GM21786 (cell line): ENCODE results near the gene SEMA4D.
"Not testable (repeated sequence)": the region's sequence is repeated elsewhere in the genome, so short reads cannot be mapped to it uniquely, and the experiment has no call there.

Experiments
- ATAC-seq: cut with Tn5 transposase; IDR thresholded peaks from one replicate; pipeline ENCODE4 v1.9.1; 2021; ENCODE audit not compliant: unreplicated experiment

SEMA4D gene

DNA sequence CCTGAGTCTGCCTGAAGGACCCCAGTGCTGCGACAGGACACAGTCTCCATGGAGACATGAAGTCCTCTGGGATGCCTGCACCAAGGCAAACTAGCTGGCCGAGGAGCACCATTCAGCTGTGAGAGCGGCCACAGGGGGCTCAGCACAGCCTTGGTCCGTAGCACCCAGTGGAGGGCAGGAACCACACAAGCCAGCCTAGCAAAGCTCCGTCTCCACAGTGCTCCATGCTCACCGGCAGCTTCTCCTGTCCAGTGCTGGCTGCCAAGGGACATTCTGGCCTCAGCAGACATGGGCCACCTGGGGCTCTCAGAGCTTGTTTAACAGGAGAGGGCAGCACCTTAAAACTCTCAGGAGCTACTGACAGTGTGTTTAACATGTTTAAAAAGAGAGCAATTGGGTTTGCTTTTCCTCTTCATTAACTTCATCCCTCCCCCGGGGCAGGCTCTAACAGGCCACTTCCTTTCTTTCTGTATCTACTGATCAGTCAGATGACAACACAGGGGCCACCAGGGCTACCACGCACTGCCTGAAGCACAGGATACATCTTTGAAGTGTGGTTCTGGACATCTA, 122.6 kb downstream of the SEMA4D start:
- ATAC-seq: peak; percentile 88

DNA sequence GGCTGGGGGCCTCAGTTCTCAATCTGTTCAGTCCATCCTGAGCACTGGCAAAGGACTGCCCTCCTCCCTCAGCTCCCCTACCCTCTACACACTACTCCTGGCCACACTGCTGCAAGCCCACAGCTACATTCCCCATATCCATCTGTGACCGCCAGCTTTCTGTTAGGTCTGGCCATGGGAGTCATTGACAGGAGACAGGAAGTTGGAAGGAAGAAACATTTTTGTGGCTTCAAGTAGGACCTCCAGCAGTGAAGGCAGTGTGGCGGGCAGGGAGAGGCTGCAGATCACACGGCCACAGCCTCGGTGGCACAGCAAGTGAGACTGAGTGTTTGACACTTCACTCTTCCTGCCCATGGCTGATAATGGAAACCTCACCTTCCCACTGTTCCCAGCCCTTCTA, 123.7 kb downstream of the SEMA4D start:
- ATAC-seq: no peak

- no peak for ATAC-seq
Observed at GRCh38 chr9:89372979-89373378, 124.9 kb downstream of the SEMA4D start.

DNA sequence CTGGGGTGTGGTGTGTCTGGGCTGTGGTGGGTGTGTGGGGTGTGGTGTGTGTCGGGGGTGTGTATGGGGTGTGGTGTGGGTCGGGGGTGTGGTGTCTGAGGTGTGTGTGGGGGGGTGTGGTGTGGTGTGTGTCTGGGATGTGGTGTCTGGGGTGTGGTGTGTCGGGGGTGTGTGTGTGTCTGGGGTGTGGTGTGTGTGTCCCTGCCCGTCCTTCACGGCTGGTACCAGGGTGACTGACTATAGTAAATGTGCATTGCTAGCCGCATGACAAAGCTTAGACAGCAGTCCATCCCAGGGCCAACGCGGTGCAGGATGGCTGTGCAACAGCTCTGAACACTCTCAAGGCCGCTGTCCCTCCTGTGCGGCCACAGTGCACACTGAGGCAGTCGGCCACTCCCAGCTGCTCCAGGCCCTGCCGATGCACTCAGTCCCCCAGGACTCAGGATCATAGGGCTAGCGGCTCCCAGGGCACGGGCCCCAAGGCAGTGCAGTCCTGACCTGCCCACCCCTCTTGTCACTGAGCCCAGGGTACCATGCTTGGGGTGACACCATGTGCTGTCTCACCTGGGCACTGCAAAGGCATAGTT, 125.6 kb downstream of the SEMA4D start:
- no peak for ATAC-seq

- not testable (repeated sequence) for ATAC-seq
Observed at GRCh38 chr9:89371791-89372190, 126.1 kb downstream of the SEMA4D start.

- ATAC-seq: no peak
Observed at GRCh38 chr9:89370593-89370992, 127.3 kb downstream of the SEMA4D start.

- ATAC-seq: no peak
Observed at GRCh38 chr9:89368978-89369377, 128.9 kb downstream of the SEMA4D start.

DNA sequence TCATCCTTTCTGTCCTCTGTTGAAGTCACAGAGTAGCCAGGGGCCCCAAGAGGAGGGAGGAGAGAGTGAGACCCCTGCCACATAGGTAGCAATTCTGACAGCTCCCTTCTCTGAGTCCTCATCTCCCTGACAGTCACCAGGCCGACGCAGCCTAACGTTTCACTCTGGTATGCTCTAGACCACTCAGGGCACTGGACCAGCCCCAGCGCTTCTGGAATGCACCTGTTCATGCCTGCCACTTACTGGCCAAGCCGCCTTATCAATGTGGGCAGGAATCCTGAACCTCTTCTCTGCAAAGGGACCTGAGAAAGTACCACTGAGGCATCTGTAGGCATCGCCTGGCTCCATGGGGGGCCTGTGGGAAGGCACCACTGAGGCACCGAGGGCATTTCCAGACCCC, 129.4 kb downstream of the SEMA4D start:
- no peak for ATAC-seq

DNA sequence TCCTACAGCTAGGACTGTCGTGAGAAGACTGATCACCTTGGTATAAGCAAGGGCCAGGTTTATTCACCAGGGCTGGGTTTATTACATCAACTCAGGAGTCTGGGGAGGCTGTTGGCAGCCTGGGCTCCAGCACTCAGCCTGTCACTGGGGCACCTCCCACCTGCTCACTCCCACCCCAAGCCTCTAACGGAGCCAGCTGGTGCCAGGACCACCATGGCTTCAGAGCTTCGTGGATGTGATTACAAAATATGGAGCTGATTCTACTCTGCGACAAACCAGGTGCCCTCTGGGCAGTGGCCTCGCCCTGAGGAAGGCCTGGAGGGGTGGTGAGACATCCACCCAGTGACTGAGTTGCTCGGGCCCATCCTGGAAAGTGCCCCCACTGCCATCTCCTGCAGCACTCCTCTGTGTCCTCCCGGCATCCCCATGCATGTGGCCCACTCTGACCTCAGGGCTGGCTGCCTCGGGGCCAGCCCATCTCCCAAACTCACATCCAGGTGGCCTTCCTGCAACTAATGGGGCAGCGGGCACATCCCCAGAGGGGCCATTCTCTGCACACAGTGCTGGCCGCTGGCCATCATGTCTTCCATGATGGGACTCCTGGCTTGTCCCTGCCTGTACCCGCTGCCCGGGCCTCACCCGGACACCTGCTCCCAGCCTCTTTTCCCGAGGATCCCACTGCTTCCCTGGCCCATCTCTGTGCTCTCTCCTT, 130.0 kb downstream of the SEMA4D start:
- ATAC-seq: no peak

DNA sequence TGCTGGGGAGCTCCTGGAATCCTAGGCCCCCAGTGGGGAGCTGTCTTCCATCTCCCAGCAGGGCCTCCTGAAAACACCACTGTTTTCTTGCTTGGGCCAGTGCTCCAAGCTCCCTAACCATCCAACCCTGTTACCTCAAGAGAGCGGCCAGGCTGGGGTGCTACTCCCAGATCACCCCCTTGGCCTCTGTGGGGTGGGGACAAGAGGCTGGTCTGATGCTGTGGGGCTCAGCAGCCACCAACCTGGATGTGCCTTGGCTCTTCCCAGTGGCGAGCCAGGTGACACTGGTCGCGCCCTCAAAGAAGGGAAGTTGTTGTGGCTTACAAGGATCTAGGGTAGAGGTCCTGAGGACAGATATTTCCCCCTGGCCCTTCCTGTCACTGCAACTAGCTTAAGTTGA, 130.6 kb downstream of the SEMA4D start:
- no peak for ATAC-seq

DNA sequence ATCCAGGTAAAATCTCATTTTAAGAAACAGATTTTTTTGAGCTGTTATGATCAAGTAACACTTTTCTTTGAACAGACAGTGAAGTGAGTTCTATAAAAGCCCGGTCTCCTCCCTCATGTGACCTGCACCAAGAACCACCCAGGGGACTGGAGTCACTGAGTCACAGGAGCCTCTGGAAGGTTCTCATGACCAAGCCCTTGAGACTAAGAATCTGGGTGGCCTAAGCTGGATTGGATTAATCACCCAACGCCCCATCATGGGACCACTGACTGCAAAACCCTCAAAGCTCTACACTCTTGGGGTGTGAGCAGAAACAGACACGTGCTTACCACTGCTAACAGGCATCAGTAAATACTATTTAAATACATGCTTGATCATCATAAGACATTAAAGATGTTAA, 131.2 kb downstream of the SEMA4D start:
- no peak for ATAC-seq

DNA sequence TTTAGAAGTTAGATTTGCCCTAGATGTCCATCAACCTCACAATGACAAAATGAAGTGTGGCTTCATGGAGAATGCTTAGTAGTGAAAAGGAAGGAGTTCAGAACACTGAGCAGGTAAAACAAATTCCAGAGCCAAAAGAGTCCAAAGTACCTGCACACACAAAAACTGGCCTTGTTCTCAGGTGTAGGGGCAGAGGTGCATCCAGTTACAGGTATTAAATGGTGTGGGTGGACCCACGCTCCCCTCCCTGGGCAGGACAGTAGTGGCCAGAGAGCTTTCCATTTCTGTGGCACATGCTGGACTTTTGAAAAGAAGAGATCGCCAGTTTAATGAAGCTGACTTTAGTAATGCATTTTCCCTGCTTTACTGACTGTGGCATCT, 132.4 kb downstream of the SEMA4D start:
- ATAC-seq: no peak

- no peak for ATAC-seq
Observed at GRCh38 chr9:89364666-89365531, 133.0 kb downstream of the SEMA4D start.

DNA sequence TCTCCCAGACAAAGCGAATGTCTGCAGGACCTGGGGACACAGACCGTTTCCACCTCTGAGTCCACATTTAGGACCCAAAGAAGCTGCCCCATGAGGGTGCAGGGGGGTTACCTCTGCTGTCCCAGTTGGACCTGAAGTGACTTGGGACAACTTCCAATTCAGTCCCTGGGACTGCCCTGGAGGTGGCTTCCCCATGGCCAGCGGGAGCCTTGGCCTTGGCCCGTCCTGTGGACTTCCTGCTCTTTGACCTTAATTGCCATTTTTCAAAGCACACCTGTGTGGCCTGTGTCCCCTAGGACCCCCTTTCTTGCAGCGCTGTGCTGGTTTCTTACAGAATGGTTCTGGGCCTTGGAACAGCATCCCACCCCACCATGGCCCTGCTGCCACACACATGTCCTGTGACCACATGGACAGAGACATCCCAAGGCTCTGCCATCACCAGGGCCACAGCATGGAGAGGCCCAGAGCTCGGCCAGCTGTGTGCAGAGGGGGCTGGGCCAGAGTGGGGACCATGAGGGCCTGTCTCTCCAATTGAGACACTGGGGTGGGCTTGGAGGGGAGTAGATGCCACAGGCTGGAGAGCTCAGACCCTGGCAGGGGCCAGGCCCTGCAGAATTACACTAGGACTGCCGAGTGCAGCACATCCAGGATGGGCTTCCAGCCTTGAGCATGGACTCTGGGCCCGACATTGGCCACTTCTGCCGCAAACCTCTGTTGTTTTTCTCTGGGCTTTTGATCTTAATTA, 133.8 kb downstream of the SEMA4D start:
- no peak for ATAC-seq

GRCh38 chr9:89363311-89363670, 134.6 kb downstream of the SEMA4D start:
- ATAC-seq: no peak

GRCh38 chr9:89362647-89363310, 135.1 kb downstream of the SEMA4D start:
- ATAC-seq: no peak

GRCh38 chr9:89361816-89362646, 135.9 kb downstream of the SEMA4D start:
- ATAC-seq: no peak

- ATAC-seq: no peak
Observed at GRCh38 chr9:89361031-89361430, 136.9 kb downstream of the SEMA4D start.

GRCh38 chr9:89360465-89360864, 137.4 kb downstream of the SEMA4D start:
- no peak for ATAC-seq
